HEK293 (cell line): Measurements from ENCODE around the gene LYVE1.

Source experiments
- ZEB2 ChIP-seq: fragments of 450-650 bp; formaldehyde crosslinking; IDR thresholded peaks from 2 replicates; pipeline ENCODE4 v1.5.1; 2016; ENCODE audit warnings: missing biosample characterization, missing genetic modification characterization
- ZNF266 ChIP-seq: fragments of 450-650 bp; formaldehyde crosslinking; IDR thresholded peaks from 2 replicates; pipeline ENCODE4 v1.5.1; 2016; ENCODE audit warnings: missing biosample characterization, missing genetic modification characterization, low read depth
- ZNF433 ChIP-seq: fragments of 450-650 bp; formaldehyde crosslinking; IDR thresholded peaks from 2 replicates; pipeline ENCODE4 v1.5.1; 2016; ENCODE audit warnings: missing biosample characterization, missing genetic modification characterization, low read depth
- TF ChIP-seq, protein P1 (sequence below): fragments of 450-650 bp; formaldehyde crosslinking; IDR thresholded peaks from 2 replicates; pipeline ENCODE4 v1.5.1; 2016; ENCODE audit warnings: missing biosample characterization, missing genetic modification characterization

DNA sequence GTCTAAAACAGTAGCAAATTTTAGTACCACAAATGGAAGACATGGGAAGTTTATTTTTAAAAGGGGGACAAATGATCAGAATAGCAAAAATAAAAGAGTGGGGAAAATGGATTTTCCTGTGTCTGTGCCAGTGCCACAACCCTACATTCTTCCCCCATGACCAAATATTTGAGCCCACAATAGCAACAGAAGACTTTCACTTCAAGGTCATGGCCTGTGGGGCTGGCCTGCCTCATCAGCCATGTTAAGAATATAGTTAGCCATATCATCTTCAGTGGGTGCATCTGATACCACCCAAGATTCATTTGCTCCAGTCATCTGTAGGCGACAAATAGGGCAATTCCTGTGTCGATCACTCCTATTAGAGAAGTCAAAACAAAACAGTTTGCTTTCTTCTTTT is 53.8 kb downstream of the LYVE1 start:
- no peak for TF ChIP-seq ZNF266 (tag by site-specific recombination)
- no peak for TF ChIP-seq ZEB2 (tag by site-specific recombination)
- no peak for TF ChIP-seq ZNF433 (tag by site-specific recombination)
- TF ChIP-seq, protein P1, sequence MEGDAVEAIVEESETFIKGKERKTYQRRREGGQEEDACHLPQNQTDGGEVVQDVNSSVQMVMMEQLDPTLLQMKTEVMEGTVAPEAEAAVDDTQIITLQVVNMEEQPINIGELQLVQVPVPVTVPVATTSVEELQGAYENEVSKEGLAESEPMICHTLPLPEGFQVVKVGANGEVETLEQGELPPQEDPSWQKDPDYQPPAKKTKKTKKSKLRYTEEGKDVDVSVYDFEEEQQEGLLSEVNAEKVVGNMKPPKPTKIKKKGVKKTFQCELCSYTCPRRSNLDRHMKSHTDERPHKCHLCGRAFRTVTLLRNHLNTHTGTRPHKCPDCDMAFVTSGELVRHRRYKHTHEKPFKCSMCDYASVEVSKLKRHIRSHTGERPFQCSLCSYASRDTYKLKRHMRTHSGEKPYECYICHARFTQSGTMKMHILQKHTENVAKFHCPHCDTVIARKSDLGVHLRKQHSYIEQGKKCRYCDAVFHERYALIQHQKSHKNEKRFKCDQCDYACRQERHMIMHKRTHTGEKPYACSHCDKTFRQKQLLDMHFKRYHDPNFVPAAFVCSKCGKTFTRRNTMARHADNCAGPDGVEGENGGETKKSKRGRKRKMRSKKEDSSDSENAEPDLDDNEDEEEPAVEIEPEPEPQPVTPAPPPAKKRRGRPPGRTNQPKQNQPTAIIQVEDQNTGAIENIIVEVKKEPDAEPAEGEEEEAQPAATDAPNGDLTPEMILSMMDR, result no peak
